GM23248 (cell line): ENCODE measurements around the gene PTGES3. TPM values are rescaled to one million over a fixed set of nuclear protein-coding genes. Genes with fewer than 3 reads are reported as not detected.
A peak's percentile ranks its signal among the peaks of the same experiment; 100 is the strongest.

Source experiments
- DNase-seq: peaks from one replicate; pipeline ENCODE4 v3.0.0-alpha.2; 2015
- H2AFZ ChIP-seq: fragments of 200-600 bp; sonication (generic); 2 replicates; pipeline ENCODE4 v1.6.1; 2016; ENCODE audit warnings: antibody characterized with exemption
- H3F3A ChIP-seq: fragments of 200-600 bp; sonication (generic); 2 replicates; pipeline ENCODE4 v1.6.1; 2016; ENCODE audit warnings: mild to moderate bottlenecking, antibody characterized with exemption, mixed run types; ENCODE audit not compliant: insufficient read depth
- H3K27ac ChIP-seq: fragments of 200-600 bp; sonication (generic); 2 replicates; pipeline ENCODE4 v1.5.1; 2016; ENCODE audit warnings: mild to moderate bottlenecking
- H3K27me3 ChIP-seq: fragments of 200-600 bp; sonication (generic); replicated peaks from 2 replicates; pipeline ENCODE4 v1.6.1; 2016; ENCODE audit warnings: mild to moderate bottlenecking; ENCODE audit not compliant: insufficient read depth
- H3K36me3 ChIP-seq: fragments of 200-600 bp; sonication (generic); 2 replicates; pipeline ENCODE4 v1.6.1; 2016; ENCODE audit warnings: low read depth, mild to moderate bottlenecking
- H3K4me1 ChIP-seq: fragments of 200-600 bp; sonication (generic); 2 replicates; pipeline ENCODE4 v1.6.1; 2016; ENCODE audit warnings: mild to moderate bottlenecking; ENCODE audit not compliant: insufficient read depth
- H3K4me2 ChIP-seq: fragments of 200-600 bp; sonication (generic); one replicate; pipeline ENCODE4 v1.6.1; 2016; ENCODE audit warnings: mild to moderate bottlenecking; ENCODE audit not compliant: unreplicated experiment
- H3K4me3 ChIP-seq: fragments of 200-600 bp; sonication (generic); 2 replicates; pipeline ENCODE4 v1.5.1; 2016; ENCODE audit warnings: mild to moderate bottlenecking
- H3K79me2 ChIP-seq: fragments of 200-600 bp; sonication (generic); 2 replicates; pipeline ENCODE4 v1.6.1; 2016; ENCODE audit warnings: mild to moderate bottlenecking; ENCODE audit not compliant: insufficient read depth
- H3K9ac ChIP-seq: fragments of 200-600 bp; sonication (generic); 2 replicates; pipeline ENCODE4 v1.6.1; 2016; ENCODE audit warnings: mild to moderate bottlenecking
- H3K9me2 ChIP-seq: fragments of 200-600 bp; sonication (generic); 2 replicates; pipeline ENCODE4 v1.6.1; 2016; ENCODE audit warnings: mixed run types, mild to moderate bottlenecking, moderate library complexity; ENCODE audit not compliant: insufficient read depth
- H3K9me3 ChIP-seq: fragments of 200-600 bp; sonication (generic); one replicate; pipeline ENCODE4 v1.6.1; 2017; ENCODE audit warnings: low read depth
- H4K20me1 ChIP-seq: fragments of 200-600 bp; sonication (generic); 2 replicates; pipeline ENCODE4 v1.6.0; 2016; ENCODE audit not compliant: insufficient read depth
- EZH2 ChIP-seq: fragments of 200-600 bp; sonication (generic); IDR thresholded peaks from 2 replicates; pipeline ENCODE4 v1.6.1; 2018; ENCODE audit warnings: antibody characterized with exemption, mild to moderate bottlenecking; ENCODE audit not compliant: insufficient read depth, poor library complexity, severe bottlenecking
- EZH2phosphoT487 ChIP-seq: fragments of 200-600 bp; sonication (generic); IDR thresholded peaks from 2 replicates; pipeline ENCODE4 v1.6.1; 2018; ENCODE audit warnings: antibody characterized with exemption, moderate library complexity, mild to moderate bottlenecking, low read depth; ENCODE audit not compliant: insufficient read depth
- WGBS, 2 experiments: methylation state at CpG; one replicate each; pipeline ENCODE4 v1.1.6; 2015 to 2017; ENCODE audit warnings: low lambda C conversion rate in 2 of 2, low coverage in 1 of 2; ENCODE audit errors: missing lambda C conversion rate in 2 of 2; 5-methylcytosine and 5-hydroxymethylcytosine counted together
- in situ Hi-C: fragments of 300-500 bp; cut with MboI; formaldehyde crosslinking; loops from 2 replicates; pipeline ENCODE4 v1.15.0; 2020
- polyA plus RNA-seq: library from polyadenylated mRNA; unstranded; fragments of >200 nt; fragmentation: Nextera tagmentation; extraction: Ambion mirVana; gene quantifications from 2 replicates; pipeline ENCODE4 v1.2.1, GENCODE V29; 2016
- total RNA-seq: library from RNA; depleted of rRNA; stranded (reverse); fragments of >200 nt; shearing (Covaris generic); gene quantifications from 2 replicates; pipeline ENCODE4 v1.2.3, GENCODE V29; 2014

PTGES3 gene
- total and polyA plus RNA-seq, 2 experiments from 2014 or later, result 79.9 to 237 TPM

DNA sequence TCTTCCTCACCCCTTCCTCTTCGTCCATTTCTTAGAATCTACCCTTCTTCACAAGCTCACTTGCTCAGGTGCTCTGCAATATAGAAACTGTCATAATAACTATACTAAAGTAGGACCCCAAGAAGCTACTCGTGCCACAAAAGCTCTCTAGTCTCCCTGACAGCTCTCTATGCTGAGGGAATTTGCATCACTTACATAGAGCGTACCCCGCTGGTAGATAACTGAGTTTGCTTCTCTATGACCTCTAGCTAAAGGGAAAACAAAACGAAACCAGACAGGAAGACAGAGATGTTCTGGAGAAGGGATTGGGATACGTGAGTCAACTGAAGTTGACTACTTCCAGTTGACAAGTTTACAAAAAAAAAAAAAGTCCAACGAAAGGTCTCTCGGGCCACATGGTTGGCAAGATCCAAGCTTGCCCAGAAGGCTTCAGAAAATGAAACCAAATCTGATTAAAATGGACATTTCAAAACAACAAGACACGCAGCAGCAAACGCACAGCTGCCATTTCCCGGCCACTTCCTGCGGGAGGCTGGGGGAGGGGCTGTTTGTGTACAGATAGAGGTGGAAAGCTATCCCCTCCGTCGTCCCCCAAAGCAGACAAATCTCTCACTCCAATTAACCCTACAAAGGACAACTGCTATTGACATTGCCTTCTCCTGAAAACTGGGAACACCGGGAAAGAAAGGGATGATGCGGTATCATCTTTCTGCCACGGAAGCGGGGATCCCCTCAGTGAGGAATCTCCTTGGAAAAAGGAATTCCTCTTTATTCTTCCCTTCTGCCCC lies 59.2 kb downstream of the PTGES3 start:
- peak overlapping the region; percentile 93 for H3K4me2 ChIP-seq
- 0% methylated on average over 18 of the region's 18 CpGs for WGBS, 2 experiments
- peak overlapping the region; percentile 93 for H3K9ac ChIP-seq
- H3K9me2 ChIP-seq, result no peaks in the 10 kb centered on the region
- 0 out of 2 replicates have a peak, but pooled peaks cover 5% of the 10 kb centered on the region for H4K20me1 ChIP-seq
- DNase-seq, result peak; percentile 83
- H2AFZ ChIP-seq, result peak overlapping the region; percentile 61
- H3K27ac ChIP-seq, result peak overlapping the region; percentile 83
- peaks cover 53% of the 10 kb centered on the region for H3F3A ChIP-seq
- no peaks in the 10 kb centered on the region for H3K27me3 ChIP-seq
- peaks cover 50% of the 10 kb centered on the region for H3K4me1 ChIP-seq
- H3K36me3 ChIP-seq, result peaks cover 20% of the 10 kb centered on the region
- in situ Hi-C loops, result no loop called here
- peaks cover 100% of the 10 kb centered on the region for H3K79me2 ChIP-seq
- no peak for TF ChIP-seq EZH2
- TF ChIP-seq EZH2phosphoT487, result no peak
- H3K4me3 ChIP-seq, result peak overlapping the region; percentile 84
- no peaks in the 10 kb centered on the region for H3K9me3 ChIP-seq

DNA sequence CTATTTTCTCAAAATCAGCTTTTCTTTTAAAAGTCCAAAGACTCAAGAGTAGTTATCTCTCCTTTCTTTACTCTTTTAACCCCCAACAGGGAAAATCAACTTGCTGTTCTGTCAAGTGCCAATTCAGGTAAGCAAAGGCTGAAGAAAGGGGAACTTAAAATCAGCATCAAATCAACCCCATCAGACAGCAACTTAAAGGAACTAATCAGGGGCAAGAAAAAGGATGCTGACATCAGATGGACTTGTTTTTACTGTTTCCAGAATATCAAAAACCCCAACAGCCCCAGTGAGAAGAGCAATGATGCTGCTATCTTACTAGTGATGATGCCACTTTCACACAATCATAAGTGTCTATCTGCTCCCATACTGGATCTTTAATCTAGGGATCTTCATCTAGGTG lies 61.4 kb downstream of the PTGES3 start:
- H3K27ac ChIP-seq, result peak overlapping the region; percentile 4; the same call in 1 of the 2 replicates
- no peaks in the 10 kb centered on the region for H3K9me2 ChIP-seq
- no peak overlapping the region for H3K9ac ChIP-seq
- no peaks in the 10 kb centered on the region for H3K9me3 ChIP-seq
- peaks cover 35% of the 10 kb centered on the region for H3K4me1 ChIP-seq
- H3K36me3 ChIP-seq, result peaks cover 20% of the 10 kb centered on the region
- peaks cover 100% of the 10 kb centered on the region for H3K79me2 ChIP-seq
- no peaks in the 10 kb centered on the region for H3K27me3 ChIP-seq
- H3F3A ChIP-seq, result peaks cover 53% of the 10 kb centered on the region
- in situ Hi-C loops, result no loop called here
- no peak overlapping the region for H2AFZ ChIP-seq
- no peak for DNase-seq
- H3K4me3 ChIP-seq, result no peak overlapping the region
- H4K20me1 ChIP-seq, result peaks cover 5% of the 10 kb centered on the region; the same call in 1 of the 2 replicates
- TF ChIP-seq EZH2phosphoT487 (no peak), EZH2 (no peak)
- no peak overlapping the region for H3K4me2 ChIP-seq

- H3K4me2 ChIP-seq, result no peak overlapping the region
- 24 to 39% methylated on average over 1 of the region's 1 CpG for WGBS, 2 experiments
- H3K27me3 ChIP-seq, result no peaks in the 10 kb centered on the region
- no peak overlapping the region for H3K27ac ChIP-seq
- H4K20me1 ChIP-seq, result peaks cover 5% of the 10 kb centered on the region; the same call in 1 of the 2 replicates
- peaks cover 22% of the 10 kb centered on the region for H3F3A ChIP-seq
- no peak overlapping the region for H2AFZ ChIP-seq
- DNase-seq, result peak; percentile 25
- peaks cover 11% of the 10 kb centered on the region; the same call in 1 of the 2 replicates for H3K4me1 ChIP-seq
- in situ Hi-C loops, result no loop called here
- H3K9ac ChIP-seq, result peak overlapping the region; percentile 0; the same call in 1 of the 2 replicates
- TF ChIP-seq EZH2phosphoT487 (no peak), EZH2 (no peak)
- no peak overlapping the region for H3K4me3 ChIP-seq
- H3K36me3 ChIP-seq, result peaks cover 44% of the 10 kb centered on the region
- H3K9me2 ChIP-seq, result no peaks in the 10 kb centered on the region
- H3K9me3 ChIP-seq, result no peaks in the 10 kb centered on the region
- H3K79me2 ChIP-seq, result peaks cover 100% of the 10 kb centered on the region
Observed at GRCh38 chr12:56622535-56622934, 65.5 kb downstream of the PTGES3 start.

DNA sequence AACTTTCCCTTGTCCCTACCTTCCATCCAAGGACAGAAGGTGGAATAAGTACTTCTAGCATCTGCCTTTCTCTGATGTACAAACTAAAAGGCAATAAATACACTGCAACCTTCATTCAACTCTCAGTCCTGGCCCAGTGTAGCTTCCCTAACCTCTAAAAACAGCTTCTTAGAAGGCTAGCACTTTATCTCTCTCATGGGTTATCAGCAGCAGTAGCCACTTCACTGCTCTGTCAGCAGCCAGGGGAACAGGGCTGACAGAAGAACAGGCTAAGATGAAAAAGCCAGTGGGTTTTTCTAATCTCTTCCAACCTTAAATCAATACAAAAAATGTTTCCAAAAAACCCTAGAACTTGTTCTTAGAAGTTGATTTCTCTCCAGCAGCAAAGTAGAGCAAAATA lies 71.2 kb downstream of the PTGES3 start:
- DNase-seq, result no peak
- Histone ChIP-seq H3K4me2 (no peak overlapping the region), H3K27ac (no peak overlapping the region), H3K79me2 (peaks cover 100% of the 10 kb centered on the region), H4K20me1 (no peaks in the 10 kb centered on the region; the same call in 1 of the 2 replicates), H3F3A (no peaks in the 10 kb centered on the region), H3K4me1 (no peaks in the 10 kb centered on the region), H3K9ac (no peak overlapping the region), H3K9me2 (no peaks in the 10 kb centered on the region), H3K36me3 (peaks cover 76% of the 10 kb centered on the region), H3K4me3 (no peak overlapping the region), H2AFZ (no peak overlapping the region), H3K27me3 (no peaks in the 10 kb centered on the region), H3K9me3 (no peaks in the 10 kb centered on the region)
- TF ChIP-seq EZH2 (no peak), EZH2phosphoT487 (no peak)
- in situ Hi-C loops, result no loop called here
